H1 (cell line): ENCODE data around the gene EPB41L3. TPM values are rescaled to one million over a fixed set of nuclear protein-coding genes. Genes with fewer than 3 reads are reported as not detected.

Source experiments
- CTCF ChIA-PET: fragments of 300-600 bp; sonication (Branson Sonifier 250); formaldehyde crosslinking; loops from one replicate; lab custom pipeline; 2021; ENCODE audit not compliant: partially characterized antibody; lab: Charles Lee
- POLR2A ChIA-PET: fragments of 300-600 bp; sonication (Branson Sonifier 250); formaldehyde crosslinking; loops from one replicate; lab custom pipeline; 2021; ENCODE audit warnings: inconsistent platforms; ENCODE audit not compliant: partially characterized antibody; lab: Charles Lee
- DNase-seq, 2 experiments: peaks; one replicate each; pipeline versions ENCODE4 v3.0.0 to v3.0.0-alpha.2; 2010 to 2022; ENCODE audit warnings: low spot score in 2 of 2, low read depth in 1 of 2, mixed read lengths in 1 of 2
- FAIRE-seq: peaks from 2 replicates; lab custom pipeline; 2011; peaks lifted over from hg19 to GRCh38; lab: Jason Lieb, UNC
- H2AFZ ChIP-seq: 2 replicates; pipeline ENCODE4 v1.8.1; 2012; ENCODE audit warnings: low read length, inconsistent platforms
- H2AK5ac ChIP-seq: 2 replicates; pipeline ENCODE4 v1.6.1; 2013; ENCODE audit warnings: low read depth, low read length
- H2BK120ac ChIP-seq: replicated peaks from 2 replicates; pipeline ENCODE3; 2013; ENCODE audit warnings: low read depth, low read length, inconsistent platforms
- H2BK12ac ChIP-seq: 2 replicates; pipeline ENCODE4 v1.6.1; 2013; ENCODE audit warnings: low read depth, low read length
- H2BK15ac ChIP-seq: 2 replicates; pipeline ENCODE4 v1.6.1; 2013; ENCODE audit warnings: low read length
- H2BK20ac ChIP-seq: 2 replicates; pipeline ENCODE4 v1.6.1; 2013; ENCODE audit warnings: low read length
- H2BK5ac ChIP-seq: 2 replicates; pipeline ENCODE4 v1.6.1; 2013; ENCODE audit warnings: low read depth, low read length
- H3K14ac ChIP-seq: 2 replicates; pipeline ENCODE4 v1.6.1; 2013; ENCODE audit warnings: inconsistent platforms; ENCODE audit not compliant: insufficient read length
- H3K18ac ChIP-seq: 2 replicates; pipeline ENCODE4 v1.6.1; 2013; ENCODE audit warnings: low read length; ENCODE audit errors: extremely low read depth
- H3K23ac ChIP-seq: 2 replicates; pipeline ENCODE4 v1.6.1; 2013; ENCODE audit warnings: inconsistent platforms; ENCODE audit not compliant: insufficient read length
- H3K23me2 ChIP-seq: 2 replicates; pipeline ENCODE4 v1.6.1; 2013; ENCODE audit warnings: low read depth, low read length
- H3K27ac ChIP-seq: 2 replicates; pipeline ENCODE4 v1.6.1; 2011; ENCODE audit warnings: low read depth, low read length, inconsistent platforms
- H3K27me3 ChIP-seq, 4 experiments: replicated peaks in 1 of 4; 1 replicate in 1 of 4; 2 replicates in 3 of 4; pipeline versions ENCODE4 v1.6.1 to v1.8.1; 2011 to 2013; ENCODE audit warnings: low read length in 3 of 4, mild to moderate bottlenecking in 3 of 4, inconsistent platforms in 2 of 4, mixed read lengths in 2 of 4, moderate library complexity in 1 of 4; ENCODE audit not compliant: control insufficient read depth in 3 of 4, insufficient read depth in 3 of 4; ENCODE audit errors: extremely low read depth in 1 of 4
- H3K36me3 ChIP-seq, 4 experiments: 2 replicates each; pipeline versions ENCODE4 v1.6.1 to v1.8.1; 2011 to 2013; ENCODE audit warnings: mild to moderate bottlenecking in 4 of 4, low read length in 3 of 4, moderate library complexity in 2 of 4, control low read depth in 1 of 4, inconsistent platforms in 1 of 4; ENCODE audit not compliant: insufficient read depth in 4 of 4, control insufficient read depth in 2 of 4
- H3K4ac ChIP-seq: replicated peaks from 2 replicates; pipeline ENCODE3; 2013; ENCODE audit warnings: low read length, low read depth, mixed read lengths, inconsistent platforms; ENCODE audit not compliant: insufficient read length
- H3K4me1 ChIP-seq, 4 experiments: replicated peaks in 1 of 4; 1 replicate in 1 of 4; 2 replicates in 3 of 4; pipeline versions ENCODE4 v1.6.1 to v1.8.1; 2011 to 2013; ENCODE audit warnings: low read length in 3 of 4, inconsistent platforms in 2 of 4, mixed read lengths in 1 of 4; ENCODE audit not compliant: insufficient read depth in 4 of 4, control insufficient read depth in 3 of 4
- H3K4me2 ChIP-seq, 2 experiments: 2 replicates each; pipeline versions ENCODE4 v1.6.1 to v1.8.1; 2011 to 2013; ENCODE audit warnings: low read depth in 2 of 2, low read length in 2 of 2, control low read depth in 1 of 2, inconsistent platforms in 1 of 2, mild to moderate bottlenecking in 1 of 2; ENCODE audit not compliant: insufficient read depth in 1 of 2
- H3K4me3 ChIP-seq, 4 experiments: fragments of 200-600, 300-600 bp in 1 of 4; sonication (generic), shearing (Covaris generic), sonication (Bioruptor Twin) in 1 of 4; 2 replicates each; pipeline versions ENCODE4 v1.5.1 to v1.8.1; 2011 to 2016; ENCODE audit warnings: low read length in 4 of 4, low read depth in 3 of 4, control low read depth in 2 of 4, inconsistent platforms in 2 of 4, mild to moderate bottlenecking in 2 of 4, mixed read lengths in 1 of 4, moderate library complexity in 1 of 4; ENCODE audit not compliant: insufficient read depth in 2 of 4; ENCODE audit errors: extremely low read depth in 1 of 4
- H3K56ac ChIP-seq: replicated peaks from 2 replicates; pipeline ENCODE3; 2013; ENCODE audit warnings: low read depth, mild to moderate bottlenecking, mixed read lengths, low read length, inconsistent platforms; ENCODE audit not compliant: insufficient read length
- H3K79me1 ChIP-seq: 2 replicates; pipeline ENCODE4 v1.6.1; 2013; ENCODE audit warnings: low read depth, low read length, control low read depth
- H3K79me2 ChIP-seq, 2 experiments: 2 replicates each; pipeline versions ENCODE4 v1.6.1 to v1.8.1; 2012 to 2013; ENCODE audit warnings: low read length in 2 of 2, mild to moderate bottlenecking in 2 of 2, inconsistent platforms in 1 of 2; ENCODE audit not compliant: insufficient read depth in 2 of 2, control insufficient read depth in 1 of 2
- H3K9ac ChIP-seq, 4 experiments: replicated peaks in 1 of 4; 1 replicate in 1 of 4; 2 replicates in 3 of 4; pipeline versions ENCODE4 v1.6.1 to v1.8.1; 2011 to 2013; ENCODE audit warnings: low read depth in 3 of 4, low read length in 3 of 4, control low read depth in 2 of 4, mild to moderate bottlenecking in 2 of 4, moderate library complexity in 2 of 4, inconsistent platforms in 1 of 4; ENCODE audit errors: extremely low read depth in 1 of 4
- H3K9me3 ChIP-seq, 2 experiments: 2 replicates each; pipeline versions ENCODE4 v1.6.1 to v1.8.1; 2012 to 2013; ENCODE audit warnings: mild to moderate bottlenecking in 2 of 2, moderate library complexity in 2 of 2, control low read depth in 1 of 2, inconsistent platforms in 1 of 2, low read depth in 1 of 2, low read length in 1 of 2, mixed read lengths in 1 of 2; ENCODE audit not compliant: insufficient read depth in 2 of 2
- H4K20me1 ChIP-seq, 2 experiments: replicated peaks in 1 of 2; 2 replicates each; pipeline versions ENCODE3 to v1.8.1; 2011 to 2013; ENCODE audit warnings: inconsistent platforms in 2 of 2, low read length in 2 of 2, mild to moderate bottlenecking in 1 of 2; ENCODE audit not compliant: insufficient read depth in 2 of 2, control insufficient read depth in 1 of 2
- H4K5ac ChIP-seq: 2 replicates; pipeline ENCODE4 v1.6.1; 2013; ENCODE audit warnings: low read length, low read depth, mixed read lengths, inconsistent platforms; ENCODE audit not compliant: insufficient read length
- H4K8ac ChIP-seq: 2 replicates; pipeline ENCODE4 v1.8.0; 2013; ENCODE audit warnings: mild to moderate bottlenecking, moderate library complexity, low read length, inconsistent platforms; ENCODE audit not compliant: insufficient read depth; ENCODE audit errors: extremely low read depth
- H4K91ac ChIP-seq: replicated peaks from 2 replicates; pipeline ENCODE3; 2013; ENCODE audit warnings: low read length, mixed read lengths, inconsistent platforms; ENCODE audit not compliant: insufficient read length
- ASH2L ChIP-seq: fragments of 200-600, 300-600 bp; sonication (generic); IDR thresholded peaks from one replicate; pipeline ENCODE4 v1.7.1; 2017; ENCODE audit warnings: low read length
- BCL11A ChIP-seq, 2 experiments: IDR thresholded peaks; one replicate each; pipeline ENCODE4 v1.6.1; 2011; ENCODE audit warnings: low read depth in 2 of 2, low read length in 2 of 2, mild to moderate bottlenecking in 2 of 2
- CHD2 ChIP-seq: IDR thresholded peaks from 2 replicates; pipeline ENCODE4 v1.6.1; 2012; ENCODE audit warnings: low read length, improper control_type of control experiment
- HDAC6 ChIP-seq: IDR thresholded peaks from one replicate; pipeline ENCODE4 v1.7.1; 2012; ENCODE audit warnings: low read depth, mild to moderate bottlenecking, inconsistent platforms, low read length, moderate library complexity
- JUN ChIP-seq: IDR thresholded peaks from 2 replicates; pipeline ENCODE4 v1.6.1; 2011; ENCODE audit warnings: low read depth, mild to moderate bottlenecking, improper control_type of control experiment, low read length
- KDM4A ChIP-seq: IDR thresholded peaks from one replicate; pipeline ENCODE4 v1.7.1; 2012; ENCODE audit warnings: low read depth, mild to moderate bottlenecking, moderate library complexity, low read length, inconsistent platforms; ENCODE audit not compliant: severe bottlenecking
- KDM5A ChIP-seq: fragments of 200-600 bp; IDR thresholded peaks from 2 replicates; pipeline ENCODE4 v1.7.1; 2012; ENCODE audit warnings: mild to moderate bottlenecking, low read length, inconsistent platforms, mixed read lengths
- POLR2AphosphoS5 ChIP-seq: IDR thresholded peaks from 2 replicates; pipeline ENCODE4 v1.6.1; 2011; ENCODE audit warnings: low read depth, low read length
- RFX5 ChIP-seq: IDR thresholded peaks from 2 replicates; pipeline ENCODE4 v1.6.1; 2011; ENCODE audit warnings: low read depth, low read length, improper control_type of control experiment, borderline replicate concordance
- SIRT6 ChIP-seq: IDR thresholded peaks from one replicate; pipeline ENCODE4 v1.7.1; 2012; ENCODE audit warnings: low read length, inconsistent platforms
- SIX5 ChIP-seq: IDR thresholded peaks from 2 replicates; pipeline ENCODE4 v1.6.1; 2011; ENCODE audit warnings: mild to moderate bottlenecking, low read depth, low read length
- SRF ChIP-seq: IDR thresholded peaks from 2 replicates; pipeline ENCODE4 v1.6.1; 2011; ENCODE audit warnings: mild to moderate bottlenecking, low read depth, low read length, moderate library complexity
- SUZ12 ChIP-seq: fragments of 200-600 bp; sonication (generic); IDR thresholded peaks from 2 replicates; pipeline ENCODE4 v1.6.1; 2012; ENCODE audit warnings: mild to moderate bottlenecking, inconsistent platforms, low read length, moderate library complexity, mixed read lengths
- TAF7 ChIP-seq: optimal IDR thresholded peaks from 2 replicates; pipeline ENCODE3; 2011; ENCODE audit warnings: low read depth, mild to moderate bottlenecking, inconsistent platforms, low read length, moderate library complexity, borderline replicate concordance
- TEAD4 ChIP-seq: IDR thresholded peaks from 2 replicates; pipeline ENCODE4 v1.6.1; 2012; ENCODE audit warnings: low read depth, low read length, inconsistent platforms, mixed read lengths
- WGBS, 2 experiments: shearing (Covaris generic) in 1 of 2; methylation state at CpG; one replicate each; pipeline versions ENCODE4 v1.1.6 to v1.1.7; 2013 to 2015; ENCODE audit warnings: low lambda C conversion rate in 2 of 2, mixed read lengths in 2 of 2, inconsistent platforms in 1 of 2, low coverage in 1 of 2, missing lambda C conversion rate in 1 of 2; ENCODE audit not compliant: insufficient replicate concordance in 2 of 2, insufficient coverage in 1 of 2, insufficient read length in 1 of 2; ENCODE audit errors: extremely low coverage in 1 of 2, missing lambda C conversion rate in 1 of 2; 5-methylcytosine and 5-hydroxymethylcytosine counted together
- polyA plus RNA-seq, 7 experiments: library from polyadenylated mRNA; depleted of rRNA in 3 of 7; stranded (reverse) in 5 of 7; unstranded in 2 of 7; fragments of >200 nt in 5 of 7; fragments of 200-250 nt in 2 of 7; gene quantifications; 1 replicate in 5 of 7; 2 replicates in 1 of 7; 4 replicates in 1 of 7; pipeline versions ENCODE4 v1.2.1 to v1.2.3, GENCODE V29; 2011 to 2013; ENCODE audit warnings: missing spikeins in 2 of 7, mixed read lengths in 2 of 7
- total RNA-seq: library from RNA; stranded (reverse); fragmentation: NEBNext Ultra II Directional; extraction: Animal tissue kit (Norgen Biotek cat#: 25700); gene quantifications from 2 replicates; pipeline ENCODE4 v1.2.1, GENCODE V29; 2021

EPB41L3 gene
- total and polyA plus RNA-seq, 2 of the 8 experiments (the other 6 are each of a cell fraction or from before 2014, with no cell fraction given) = 7.9 to 16.1 TPM

GRCh38 chr18:5466256-5466655 lies 77.5 kb downstream of the EPB41L3 start:
- H3K23me2 ChIP-seq = no peaks in the 10 kb centered on the region
- H3K4ac ChIP-seq = no peak overlapping the region
- H3K18ac ChIP-seq = no peak overlapping the region
- WGBS, 2 experiments = 91% methylated on average over 5 of the region's 5 CpGs; no CpG with 5 or more reads in 1 of the 2 experiments
- no peak overlapping the region for H3K27ac ChIP-seq
- H3K9ac ChIP-seq = no peak overlapping the region
- H2AFZ ChIP-seq = no peak overlapping the region
- H3K4me3 ChIP-seq = no peak overlapping the region
- H2BK12ac ChIP-seq = no peak overlapping the region
- H3K79me1 ChIP-seq = no peaks in the 10 kb centered on the region
- H2BK120ac ChIP-seq = no peak overlapping the region
- no peak for DNase-seq
- no peak overlapping the region for H2BK20ac ChIP-seq
- no peaks in the 10 kb centered on the region for H3K27me3 ChIP-seq
- H3K4me2 ChIP-seq = no peak overlapping the region
- H3K4me1 ChIP-seq = no peaks in the 10 kb centered on the region; a peak in 1 of 7 replicates
- POLR2A ChIA-PET = no interaction called here
- H4K5ac ChIP-seq = no peak overlapping the region
- no peaks in the 10 kb centered on the region for H4K20me1 ChIP-seq
- no peak overlapping the region for H4K8ac ChIP-seq
- H3K23ac ChIP-seq = no peak overlapping the region
- H3K14ac ChIP-seq = no peak overlapping the region
- no peak overlapping the region for H2AK5ac ChIP-seq
- CTCF ChIA-PET = interaction anchor here (6.4 kb wide), 1 partner anchor 10 kb away, joined by 35 read pairs; no protein-coding TSS in a partner anchor
- no peak overlapping the region for H2BK15ac ChIP-seq
- no peak for FAIRE-seq
- H3K9me3 ChIP-seq = no peaks in the 10 kb centered on the region
- no peak overlapping the region for H3K56ac ChIP-seq
- H3K79me2 ChIP-seq = no peaks in the 10 kb centered on the region
- H4K91ac ChIP-seq = no peak overlapping the region
- no peaks in the 10 kb centered on the region for H3K36me3 ChIP-seq
- H2BK5ac ChIP-seq = no peak overlapping the region
- TF ChIP-seq KDM5A = no peak
- TF ChIP-seq TAF7 = no peak
- TF ChIP-seq SRF = no peak
- no peak for TF ChIP-seq SUZ12
- no peak for TF ChIP-seq TEAD4
- no peak for TF ChIP-seq RFX5
- TF ChIP-seq SIX5 = no peak
- no peak for TF ChIP-seq SIRT6
- TF ChIP-seq BCL11A (IDR thresholded peaks at IDR 0.05; ENCODE audit: low read depth in 2 of 2, low read length in 2 of 2) = no peak
- no peak for TF ChIP-seq ASH2L
- no peak for TF ChIP-seq KDM4A
- no peak for TF ChIP-seq POLR2AphosphoS5
- TF ChIP-seq JUN = no peak
- TF ChIP-seq HDAC6 = no peak
- TF ChIP-seq CHD2 = no peak
